Mesendoderm (in vitro differentiated cells): Measurements from ENCODE around the gene GSTO2.

Experiments
- DNase-seq: peaks from one replicate; pipeline ENCODE4 v3.0.0; 2013
- H2AK5ac ChIP-seq: 2 replicates; pipeline ENCODE4 v1.6.1; 2013; ENCODE audit warnings: low read length, inconsistent platforms
- H2BK120ac ChIP-seq: 2 replicates; pipeline ENCODE4 v1.6.1; 2013; ENCODE audit warnings: low read depth, mild to moderate bottlenecking, low read length, moderate library complexity, mixed read lengths
- H2BK15ac ChIP-seq: replicated peaks from 2 replicates; pipeline ENCODE4 v1.6.1; 2013; ENCODE audit warnings: low read depth, mild to moderate bottlenecking, moderate library complexity
- H2BK5ac ChIP-seq: 2 replicates; pipeline ENCODE4 v1.6.1; 2013; ENCODE audit warnings: low read length, inconsistent platforms
- H3K18ac ChIP-seq: 2 replicates; pipeline ENCODE4 v1.6.1; 2013; ENCODE audit warnings: mild to moderate bottlenecking, low read length, mixed read lengths
- H3K23ac ChIP-seq: one replicate; pipeline ENCODE4 v1.6.1; 2013; ENCODE audit warnings: low read length
- H3K27ac ChIP-seq: 2 replicates; pipeline ENCODE4 v1.5.1; 2013; ENCODE audit warnings: low read depth, mild to moderate bottlenecking, inconsistent platforms, low read length, moderate library complexity
- H3K27me3 ChIP-seq: 2 replicates; pipeline ENCODE4 v1.6.1; 2013; ENCODE audit warnings: low read length, control low read depth, mild to moderate bottlenecking, inconsistent platforms; ENCODE audit not compliant: insufficient read depth, poor library complexity
- H3K36me3 ChIP-seq: 2 replicates; pipeline ENCODE4 v1.6.1; 2013; ENCODE audit warnings: low read length, inconsistent platforms; ENCODE audit not compliant: control insufficient read depth, insufficient read depth
- H3K4ac ChIP-seq: one replicate; pipeline ENCODE4 v1.6.1; 2013; ENCODE audit warnings: low read depth, mild to moderate bottlenecking, low read length, moderate library complexity
- H3K4me1 ChIP-seq: 2 replicates; pipeline ENCODE4 v1.6.1; 2013; ENCODE audit warnings: low read depth, low read length, inconsistent platforms; ENCODE audit not compliant: control insufficient read depth
- H3K4me2 ChIP-seq: 2 replicates; pipeline ENCODE4 v1.6.1; 2013; ENCODE audit warnings: low read length
- H3K4me3 ChIP-seq: 2 replicates; pipeline ENCODE4 v1.5.1; 2013; ENCODE audit warnings: mild to moderate bottlenecking, low read length
- H3K56ac ChIP-seq: one replicate; pipeline ENCODE4 v1.6.1; 2013; ENCODE audit warnings: low read length
- H3K79me1 ChIP-seq: 2 replicates; pipeline ENCODE4 v1.6.1; 2013; ENCODE audit warnings: low read length, inconsistent platforms
- H3K79me2 ChIP-seq: 2 replicates; pipeline ENCODE4 v1.6.1; 2013; ENCODE audit warnings: mild to moderate bottlenecking, low read length; ENCODE audit not compliant: control insufficient read depth, insufficient read depth
- H3K9ac ChIP-seq: 2 replicates; pipeline ENCODE4 v1.6.1; 2013; ENCODE audit warnings: low read length, inconsistent platforms
- H4K5ac ChIP-seq: one replicate; pipeline ENCODE4 v1.6.1; 2013; ENCODE audit warnings: low read length
- H4K8ac ChIP-seq: one replicate; pipeline ENCODE4 v1.6.1; 2013; ENCODE audit warnings: low read depth, mild to moderate bottlenecking, control low read depth, low read length, moderate library complexity
- WGBS: extraction: QIAGEN DNeasy Blood & Tissue Kit; methylation state at CpG from one replicate; pipeline ENCODE4 v1.1.7; 2013; ENCODE audit warnings: low lambda C conversion rate, missing lambda C conversion rate; ENCODE audit not compliant: insufficient coverage; ENCODE audit errors: extremely low coverage; 5-methylcytosine and 5-hydroxymethylcytosine counted together

Gene GSTO2

GRCh38 chr10:104259456-104259855 is 9.5 kb upstream of the GSTO2 start:
- no peak overlapping the region for H4K8ac ChIP-seq
- no peak overlapping the region for H2BK15ac ChIP-seq
- no CpG with 5 or more reads among the region's 3 CpGs for WGBS
- H3K36me3 ChIP-seq: peaks cover 11% of the 10 kb centered on the region
- H3K56ac ChIP-seq: no peak overlapping the region
- H3K27me3 ChIP-seq: no peaks in the 10 kb centered on the region
- no peak overlapping the region for H3K23ac ChIP-seq
- no peak overlapping the region for H2AK5ac ChIP-seq
- DNase-seq: no peak
- H3K79me2 ChIP-seq: peaks cover 45% of the 10 kb centered on the region
- peaks cover 4% of the 10 kb centered on the region for H3K4me1 ChIP-seq
- no peak overlapping the region for H3K9ac ChIP-seq
- no peak overlapping the region for H3K4me2 ChIP-seq
- peaks cover 12% of the 10 kb centered on the region for H3K79me1 ChIP-seq
- H3K18ac ChIP-seq: no peak overlapping the region
- H4K5ac ChIP-seq: no peak overlapping the region
- no peak overlapping the region for H3K4ac ChIP-seq
- H3K4me3 ChIP-seq: no peak overlapping the region
- no peak overlapping the region for H2BK5ac ChIP-seq
- H3K27ac ChIP-seq: no peak overlapping the region
- no peak overlapping the region for H2BK120ac ChIP-seq

- Histone ChIP-seq H4K5ac (no peak overlapping the region), H3K4ac (no peak overlapping the region), H3K79me2 (peaks cover 41% of the 10 kb centered on the region), H3K18ac (no peak overlapping the region), H3K4me1 (peaks cover 4% of the 10 kb centered on the region), H3K27ac (peak overlapping the region; percentile 4), H2BK5ac (no peak overlapping the region), H3K9ac (peak overlapping the region; percentile 17), H4K8ac (no peak overlapping the region), H2AK5ac (no peak overlapping the region), H3K4me2 (no peak overlapping the region), H2BK120ac (no peak overlapping the region), H3K79me1 (peaks cover 12% of the 10 kb centered on the region), H3K36me3 (peaks cover 11% of the 10 kb centered on the region), H2BK15ac (no peak overlapping the region), H3K56ac (peak overlapping the region; percentile 50), H3K27me3 (no peaks in the 10 kb centered on the region), H3K23ac (no peak overlapping the region), H3K4me3 (no peak overlapping the region)
- no CpG with 5 or more reads among the region's 6 CpGs for WGBS
- peak; percentile 18 for DNase-seq
These were observed 8.8 kb upstream of the GSTO2 start for GRCh38 chr10:104259999-104260774.

DNA sequence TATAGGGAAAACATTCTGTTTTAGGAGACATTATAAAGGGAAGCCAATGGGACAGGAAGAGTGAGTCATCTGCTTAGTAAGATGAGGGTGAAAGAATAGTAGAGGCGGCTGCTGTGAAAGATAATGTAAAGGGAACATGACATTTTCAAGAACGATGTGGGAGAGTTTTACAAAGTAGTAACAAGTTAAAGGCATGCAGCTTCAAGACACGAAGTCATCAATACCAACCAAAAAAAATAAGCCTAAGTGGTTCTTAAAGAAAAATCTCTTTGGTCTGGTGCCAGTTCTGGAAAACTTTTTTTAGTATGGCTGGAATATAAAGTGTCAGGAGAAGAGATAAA is 8.2 kb upstream of the GSTO2 start:
- Histone ChIP-seq H3K27me3 (no peaks in the 10 kb centered on the region), H3K18ac (no peak overlapping the region), H2BK5ac (no peak overlapping the region), H3K79me2 (peaks cover 38% of the 10 kb centered on the region), H3K4me1 (peaks cover 4% of the 10 kb centered on the region), H3K79me1 (peaks cover 14% of the 10 kb centered on the region), H3K23ac (no peak overlapping the region), H2BK15ac (no peak overlapping the region), H3K56ac (no peak overlapping the region), H3K4ac (no peak overlapping the region), H4K8ac (no peak overlapping the region), H4K5ac (no peak overlapping the region), H3K4me3 (no peak overlapping the region), H3K27ac (no peak overlapping the region), H3K9ac (no peak overlapping the region), H2AK5ac (no peak overlapping the region), H2BK120ac (no peak overlapping the region), H3K36me3 (peaks cover 13% of the 10 kb centered on the region), H3K4me2 (no peak overlapping the region)
- no CpG with 5 or more reads among the region's 3 CpGs for WGBS
- DNase-seq: no peak

DNA sequence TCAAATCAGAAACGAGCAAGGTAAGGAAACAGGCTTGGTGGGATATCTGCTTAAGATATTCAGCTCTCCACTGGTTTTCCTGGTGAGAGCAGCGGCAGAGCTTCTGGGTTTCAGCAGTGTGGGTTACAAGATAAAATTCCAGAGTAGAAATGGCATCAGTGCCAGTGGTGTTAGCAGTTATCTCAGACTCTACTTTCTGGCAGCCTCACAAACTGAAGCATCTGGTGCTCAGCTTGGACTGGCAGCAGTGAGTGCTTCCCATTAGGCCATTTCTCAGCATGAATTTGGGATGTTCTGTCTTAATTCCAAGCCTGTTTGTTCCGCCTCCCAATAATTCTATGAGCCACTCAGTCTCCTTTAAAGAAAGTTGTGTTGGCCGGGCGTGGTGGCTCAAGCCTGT is 6.9 kb upstream of the GSTO2 start:
- Histone ChIP-seq H3K23ac (no peak overlapping the region), H3K27me3 (no peaks in the 10 kb centered on the region), H3K9ac (no peak overlapping the region), H3K4me1 (peaks cover 1% of the 10 kb centered on the region), H3K36me3 (peaks cover 13% of the 10 kb centered on the region), H2BK120ac (no peak overlapping the region), H4K8ac (no peak overlapping the region), H3K4me3 (no peak overlapping the region), H3K18ac (no peak overlapping the region), H3K27ac (no peak overlapping the region), H4K5ac (no peak overlapping the region), H3K4me2 (no peak overlapping the region), H2BK15ac (no peak overlapping the region), H3K4ac (no peak overlapping the region), H3K56ac (no peak overlapping the region), H2BK5ac (no peak overlapping the region), H2AK5ac (no peak overlapping the region), H3K79me2 (peaks cover 27% of the 10 kb centered on the region), H3K79me1 (peaks cover 14% of the 10 kb centered on the region)
- peak; percentile 35 for DNase-seq
- WGBS: no CpG with 5 or more reads among the region's 5 CpGs

DNA sequence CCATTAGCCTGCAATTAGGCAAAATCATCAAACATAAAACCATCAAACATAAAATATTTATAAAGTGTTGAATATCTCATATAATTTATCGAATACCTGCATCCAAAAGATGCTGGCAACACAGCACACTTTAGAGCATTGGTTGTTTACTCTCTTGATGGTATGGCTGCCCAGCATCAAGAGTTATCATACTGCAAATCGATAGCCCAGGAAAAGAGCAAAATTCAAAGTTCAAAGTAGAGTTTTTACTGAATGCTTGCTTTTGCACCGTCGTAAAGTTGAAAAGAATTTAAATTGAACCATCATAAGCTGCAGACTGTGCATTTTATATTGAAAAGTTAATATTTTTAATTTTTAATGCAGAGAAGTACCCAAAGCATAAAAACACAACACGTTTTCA is 4.2 kb upstream of the GSTO2 start:
- no peak overlapping the region for H3K23ac ChIP-seq

More for the DNA sequence above, 4.2 kb upstream of the GSTO2 start:
- H3K27ac ChIP-seq: no peak overlapping the region
- H3K36me3 ChIP-seq: peaks cover 9% of the 10 kb centered on the region
- H2AK5ac ChIP-seq: no peak overlapping the region
- H3K4me2 ChIP-seq: no peak overlapping the region
- no peak for DNase-seq
- no peak overlapping the region for H4K8ac ChIP-seq
- H3K4ac ChIP-seq: no peak overlapping the region
- H3K18ac ChIP-seq: no peak overlapping the region
- no peak overlapping the region for H3K56ac ChIP-seq
- H2BK120ac ChIP-seq: no peak overlapping the region
- H3K4me3 ChIP-seq: no peak overlapping the region
- H2BK5ac ChIP-seq: no peak overlapping the region
- no peak overlapping the region for H2BK15ac ChIP-seq
- no CpG with 5 or more reads among the region's 5 CpGs for WGBS
- H3K79me1 ChIP-seq: peaks cover 7% of the 10 kb centered on the region
- H3K79me2 ChIP-seq: peaks cover 16% of the 10 kb centered on the region
- H4K5ac ChIP-seq: no peak overlapping the region
- H3K27me3 ChIP-seq: no peaks in the 10 kb centered on the region
- no peak overlapping the region for H3K9ac ChIP-seq
- peaks cover 1% of the 10 kb centered on the region for H3K4me1 ChIP-seq
